ENCODE results near the gene TOLLIP. TPM values are rescaled to one million over a fixed set of nuclear protein-coding genes. Genes with fewer than 3 reads are reported as not detected.

TOLLIP gene
- total RNA-seq, 6 experiments from 2014 or later = 68.3 to 103 (median 88.0) TPM

- no CpG with 5 or more reads among the region's 9 CpGs for WGBS (ENCODE audit: insufficient coverage, low coverage, low lambda C conversion rate, missing lambda C conversion rate)
- Histone ChIP-seq H3K27ac (no peak overlapping the region), H3K4me3 (no peak overlapping the region), H3K4me1 (no peaks in the 10 kb centered on the region), H3K27me3 (no peaks in the 10 kb centered on the region), H3K9me3 (no peaks in the 10 kb centered on the region), H3K36me3 (peaks cover 0 to 66% (median 34%) of the 10 kb centered on the region in 4 donors)
- intact Hi-C loops (cut with DNase I) = no loop called here
- DNase-seq = no peak
- TF ChIP-seq POLR2A (IDR thresholded peaks at IDR 0.05) (no peak), CTCF (IDR thresholded peaks at IDR 0.05) (no peak)
- ATAC-seq = no peak
Observed at GRCh38 chr11:1287928-1288327, 21.5 kb downstream of the TOLLIP start.

GRCh38 chr11:1285876-1286275 is 23.6 kb downstream of the TOLLIP start:
- no peak for TF ChIP-seq CTCF (IDR thresholded peaks at IDR 0.05)
- TF ChIP-seq POLR2A (IDR thresholded peaks at IDR 0.05) = no peak
- DNase-seq (peak in 1 of 3 donors; percentile 44), ATAC-seq (no peak)
- no peaks in the 10 kb centered on the region for H3K27me3 ChIP-seq
- no peaks in the 10 kb centered on the region for H3K9me3 ChIP-seq
- WGBS (ENCODE audit: insufficient coverage, low coverage, low lambda C conversion rate, missing lambda C conversion rate) = 77% methylated on average over 6 of the region's 17 CpGs
- no peaks in the 10 kb centered on the region for H3K4me1 ChIP-seq
- no peak overlapping the region for H3K4me3 ChIP-seq
- H3K27ac ChIP-seq = no peak overlapping the region
- intact Hi-C loops (cut with DNase I) = no loop called here
- H3K36me3 ChIP-seq = peaks cover 0 to 70% (median 41%) of the 10 kb centered on the region in 4 donors

GRCh38 chr11:1285316-1285744 is 24.1 kb downstream of the TOLLIP start:
- Histone ChIP-seq H3K36me3 (peaks cover 0 to 74% (median 41%) of the 10 kb centered on the region in 4 donors), H3K27ac (no peak overlapping the region), H3K4me3 (no peak overlapping the region), H3K4me1 (no peaks in the 10 kb centered on the region), H3K27me3 (no peaks in the 10 kb centered on the region), H3K9me3 (no peaks in the 10 kb centered on the region)
- no peak for TF ChIP-seq CTCF (IDR thresholded peaks at IDR 0.05)
- TF ChIP-seq POLR2A (IDR thresholded peaks at IDR 0.05) = no peak
- DNase-seq = peak in 1 of 3 donors; percentile 42
- no peak for ATAC-seq
- 73% methylated on average over 4 of the region's 23 CpGs for WGBS (ENCODE audit: insufficient coverage, low coverage, low lambda C conversion rate, missing lambda C conversion rate)
- intact Hi-C loops (cut with DNase I) = no loop called here

GRCh38 chr11:1283906-1284305 is 25.5 kb downstream of the TOLLIP start:
- ATAC-seq (no peak), DNase-seq (peak in 1 of 3 donors; percentile 35)
- Histone ChIP-seq H3K9me3 (no peaks in the 10 kb centered on the region), H3K27ac (no peak overlapping the region), H3K4me3 (no peak overlapping the region), H3K27me3 (no peaks in the 10 kb centered on the region), H3K4me1 (no peaks in the 10 kb centered on the region), H3K36me3 (peaks cover 0 to 73% (median 35%) of the 10 kb centered on the region in 4 donors)
- no CpG with 5 or more reads among the region's 8 CpGs for WGBS (ENCODE audit: insufficient coverage, low coverage, low lambda C conversion rate, missing lambda C conversion rate)
- intact Hi-C loops (cut with DNase I) = no loop called here
- TF ChIP-seq POLR2A (IDR thresholded peaks at IDR 0.05) (no peak), CTCF (IDR thresholded peaks at IDR 0.05) (no peak)

GRCh38 chr11:1283091-1283511 is 26.3 kb downstream of the TOLLIP start:
- H3K36me3 ChIP-seq = peaks cover 0 to 65% (median 29%) of the 10 kb centered on the region in 4 donors
- no peaks in the 10 kb centered on the region for H3K27me3 ChIP-seq
- peak in 1 of 3 donors; percentile 43 for DNase-seq
- no peak overlapping the region for H3K27ac ChIP-seq
- no peaks in the 10 kb centered on the region for H3K4me1 ChIP-seq
- H3K9me3 ChIP-seq = no peaks in the 10 kb centered on the region
- no peak overlapping the region for H3K4me3 ChIP-seq
- peak in 1 of 4 donors; percentile 9 for ATAC-seq
- intact Hi-C loops (cut with DNase I) = no loop called here
- TF ChIP-seq POLR2A (IDR thresholded peaks at IDR 0.05) (no peak), CTCF (IDR thresholded peaks at IDR 0.05) (no peak)
- 72% methylated on average over 3 of the region's 18 CpGs for WGBS (ENCODE audit: insufficient coverage, low coverage, low lambda C conversion rate, missing lambda C conversion rate)

All from right lobe of liver (tissue), 6 donors.